Lower leg skin (tissue), 3 donors: Measurements from ENCODE around the gene CENPS.

Experiments
- POLR2A ChIP-seq, 2 donors: fragments of 450-650 bp; IDR thresholded peaks; one replicate each; pipeline ENCODE4 v1.6.1; 2016 to 2017; ENCODE audit warnings: antibody characterized with exemption in 2 of 2, mild to moderate bottlenecking in 1 of 2, moderate library complexity in 1 of 2
- TF ChIP-seq, protein P1 (sequence below), 3 donors: fragments of 450-650 bp; IDR thresholded peaks; one replicate each; pipeline ENCODE4 v1.5.1; 2016; ENCODE audit warnings: antibody characterized with exemption in 3 of 3, mild to moderate bottlenecking in 3 of 3, moderate library complexity in 2 of 3

DNA sequence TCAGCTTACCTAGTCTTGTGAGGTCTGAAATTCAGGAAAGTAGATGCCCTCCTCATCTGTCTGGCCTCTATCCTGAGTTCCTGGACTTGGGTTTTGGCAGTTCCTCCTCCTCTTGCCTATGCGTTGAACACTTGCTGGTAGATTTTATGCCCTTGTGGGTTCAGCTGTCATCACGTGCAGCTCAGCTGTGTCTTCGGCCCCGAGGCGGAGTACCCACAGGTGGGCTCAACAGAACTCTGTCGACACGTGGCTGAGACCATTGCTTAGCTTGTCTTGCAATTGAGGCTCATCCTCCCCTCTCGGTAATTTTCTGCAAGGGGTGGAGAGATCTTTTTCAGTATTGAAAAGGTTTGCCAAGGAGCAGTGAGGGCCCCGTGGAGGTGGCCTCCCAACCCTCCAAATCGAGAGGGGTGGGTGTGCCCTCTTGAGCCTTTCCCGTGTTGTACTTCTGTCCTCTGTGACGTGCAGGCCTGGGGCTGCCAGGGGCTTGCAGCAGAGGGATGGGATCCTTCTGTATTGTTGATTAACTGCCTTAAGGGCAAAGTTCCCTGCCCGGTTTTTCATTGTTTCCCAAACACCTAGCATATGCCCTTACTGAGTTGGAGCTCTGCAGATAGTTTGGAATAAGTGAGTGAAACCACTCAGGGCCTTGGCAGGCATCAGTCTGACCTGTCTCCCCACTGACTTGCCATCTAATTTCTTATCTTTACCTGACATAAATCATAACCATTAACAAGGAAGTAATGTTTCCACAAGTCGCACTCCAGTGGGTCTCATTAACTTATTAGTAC lies 2.9 kb downstream of the CENPS start:
- TF ChIP-seq, protein P1, sequence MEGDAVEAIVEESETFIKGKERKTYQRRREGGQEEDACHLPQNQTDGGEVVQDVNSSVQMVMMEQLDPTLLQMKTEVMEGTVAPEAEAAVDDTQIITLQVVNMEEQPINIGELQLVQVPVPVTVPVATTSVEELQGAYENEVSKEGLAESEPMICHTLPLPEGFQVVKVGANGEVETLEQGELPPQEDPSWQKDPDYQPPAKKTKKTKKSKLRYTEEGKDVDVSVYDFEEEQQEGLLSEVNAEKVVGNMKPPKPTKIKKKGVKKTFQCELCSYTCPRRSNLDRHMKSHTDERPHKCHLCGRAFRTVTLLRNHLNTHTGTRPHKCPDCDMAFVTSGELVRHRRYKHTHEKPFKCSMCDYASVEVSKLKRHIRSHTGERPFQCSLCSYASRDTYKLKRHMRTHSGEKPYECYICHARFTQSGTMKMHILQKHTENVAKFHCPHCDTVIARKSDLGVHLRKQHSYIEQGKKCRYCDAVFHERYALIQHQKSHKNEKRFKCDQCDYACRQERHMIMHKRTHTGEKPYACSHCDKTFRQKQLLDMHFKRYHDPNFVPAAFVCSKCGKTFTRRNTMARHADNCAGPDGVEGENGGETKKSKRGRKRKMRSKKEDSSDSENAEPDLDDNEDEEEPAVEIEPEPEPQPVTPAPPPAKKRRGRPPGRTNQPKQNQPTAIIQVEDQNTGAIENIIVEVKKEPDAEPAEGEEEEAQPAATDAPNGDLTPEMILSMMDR (IDR thresholded peaks at IDR 0.05): no peak
- no peak for TF ChIP-seq POLR2A (IDR thresholded peaks at IDR 0.05)
